H1 (cell line): Measurements from ENCODE around the gene PTMA. TPM values are rescaled to one million over a fixed set of nuclear protein-coding genes. Genes with fewer than 3 reads are reported as not detected.

Source experiments
- BACH1 ChIP-seq: IDR thresholded peaks from 2 replicates; pipeline ENCODE4 v1.6.1; 2012; ENCODE audit warnings: low read length, improper control_type of control experiment
- CHD1 ChIP-seq: IDR thresholded peaks from 2 replicates; pipeline ENCODE4 v1.6.1; 2012; ENCODE audit warnings: low read depth, low read length, improper control_type of control experiment
- GTF2F1 ChIP-seq: IDR thresholded peaks from 2 replicates; pipeline ENCODE4 v1.6.1; 2012; ENCODE audit warnings: low read depth, low read length, improper control_type of control experiment, borderline replicate concordance
- HDAC6 ChIP-seq: IDR thresholded peaks from one replicate; pipeline ENCODE4 v1.7.1; 2012; ENCODE audit warnings: low read depth, mild to moderate bottlenecking, inconsistent platforms, low read length, moderate library complexity
- RXRA ChIP-seq: IDR thresholded peaks from 2 replicates; pipeline ENCODE4 v1.6.1; 2011; ENCODE audit warnings: low read depth, mild to moderate bottlenecking, low read length, moderate library complexity; ENCODE audit not compliant: insufficient read depth
- YY1 ChIP-seq: IDR thresholded peaks from 2 replicates; pipeline ENCODE4 v1.6.1; 2011; ENCODE audit warnings: low read depth, mild to moderate bottlenecking, low read length
- polyA plus RNA-seq, 7 experiments: library from polyadenylated mRNA; depleted of rRNA in 3 of 7; stranded (reverse) in 5 of 7; unstranded in 2 of 7; fragments of >200 nt in 5 of 7; fragments of 200-250 nt in 2 of 7; gene quantifications; 1 replicate in 5 of 7; 2 replicates in 1 of 7; 4 replicates in 1 of 7; pipeline versions ENCODE4 v1.2.1 to v1.2.3, GENCODE V29; 2011 to 2013; ENCODE audit warnings: missing spikeins in 2 of 7, mixed read lengths in 2 of 7
- total RNA-seq: library from RNA; stranded (reverse); fragmentation: NEBNext Ultra II Directional; extraction: Animal tissue kit (Norgen Biotek cat#: 25700); gene quantifications from 2 replicates; pipeline ENCODE4 v1.2.1, GENCODE V29; 2021
- TF ChIP-seq, protein P1 (sequence below): fragments of 300-600 bp; sonication (generic); IDR thresholded peaks from 2 replicates; pipeline ENCODE4 v1.7.1; 2012; ENCODE audit warnings: low read length, moderate library complexity, mild to moderate bottlenecking, inconsistent platforms; ENCODE audit not compliant: insufficient replicate concordance
- TF ChIP-seq, protein P2 (sequence below): IDR thresholded peaks from 2 replicates; pipeline ENCODE4 v1.6.1; 2011; ENCODE audit warnings: low read length, improper control_type of control experiment
- TF ChIP-seq, protein P3 (sequence below): IDR thresholded peaks from 2 replicates; pipeline ENCODE4 v1.6.1; 2012; ENCODE audit warnings: inconsistent platforms

Gene PTMA
- total and polyA plus RNA-seq, 2 of the 8 experiments (the other 6 are each of a cell fraction or from before 2014, with no cell fraction given), result 683 to 2,680 TPM

DNA sequence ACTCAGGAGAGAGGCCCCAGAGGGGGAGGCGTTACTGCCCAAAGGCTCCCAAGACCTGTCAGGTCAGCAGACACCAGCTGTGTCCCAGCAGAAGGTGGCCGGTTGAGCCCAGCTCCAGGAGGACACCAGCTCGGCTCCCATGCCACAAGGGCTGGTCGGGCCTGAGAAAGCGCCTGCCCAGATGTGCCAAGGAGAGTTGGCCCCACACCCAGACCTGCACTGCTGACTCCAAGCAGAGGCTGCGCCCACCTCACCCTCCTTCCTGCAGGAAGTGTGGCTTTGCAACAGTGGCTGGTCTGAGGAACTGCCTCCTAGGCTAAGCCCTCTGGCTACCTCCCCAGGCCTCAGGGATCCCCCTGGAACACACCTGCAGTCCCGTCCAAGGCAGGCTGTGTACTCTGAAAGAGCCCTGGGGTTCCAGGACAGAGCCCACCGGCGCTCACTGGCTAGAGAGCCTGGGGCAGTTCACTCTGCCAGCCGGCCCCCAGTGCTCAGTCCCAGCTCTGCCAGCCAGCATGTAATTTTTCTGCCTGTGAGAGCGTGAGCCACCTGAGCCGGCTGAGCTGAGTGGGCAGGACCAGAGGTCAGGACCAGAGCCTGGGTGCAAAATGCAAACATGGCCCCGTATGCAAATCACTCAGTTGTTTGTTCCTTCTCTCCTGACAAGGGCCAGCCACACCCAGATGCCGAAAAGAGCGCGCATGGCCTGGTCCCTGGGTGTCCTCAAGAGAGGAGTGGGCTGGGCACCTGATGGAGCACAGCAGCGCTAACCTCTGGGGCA, 36.9 kb upstream of the PTMA start (continued):
- TF ChIP-seq, protein P1, sequence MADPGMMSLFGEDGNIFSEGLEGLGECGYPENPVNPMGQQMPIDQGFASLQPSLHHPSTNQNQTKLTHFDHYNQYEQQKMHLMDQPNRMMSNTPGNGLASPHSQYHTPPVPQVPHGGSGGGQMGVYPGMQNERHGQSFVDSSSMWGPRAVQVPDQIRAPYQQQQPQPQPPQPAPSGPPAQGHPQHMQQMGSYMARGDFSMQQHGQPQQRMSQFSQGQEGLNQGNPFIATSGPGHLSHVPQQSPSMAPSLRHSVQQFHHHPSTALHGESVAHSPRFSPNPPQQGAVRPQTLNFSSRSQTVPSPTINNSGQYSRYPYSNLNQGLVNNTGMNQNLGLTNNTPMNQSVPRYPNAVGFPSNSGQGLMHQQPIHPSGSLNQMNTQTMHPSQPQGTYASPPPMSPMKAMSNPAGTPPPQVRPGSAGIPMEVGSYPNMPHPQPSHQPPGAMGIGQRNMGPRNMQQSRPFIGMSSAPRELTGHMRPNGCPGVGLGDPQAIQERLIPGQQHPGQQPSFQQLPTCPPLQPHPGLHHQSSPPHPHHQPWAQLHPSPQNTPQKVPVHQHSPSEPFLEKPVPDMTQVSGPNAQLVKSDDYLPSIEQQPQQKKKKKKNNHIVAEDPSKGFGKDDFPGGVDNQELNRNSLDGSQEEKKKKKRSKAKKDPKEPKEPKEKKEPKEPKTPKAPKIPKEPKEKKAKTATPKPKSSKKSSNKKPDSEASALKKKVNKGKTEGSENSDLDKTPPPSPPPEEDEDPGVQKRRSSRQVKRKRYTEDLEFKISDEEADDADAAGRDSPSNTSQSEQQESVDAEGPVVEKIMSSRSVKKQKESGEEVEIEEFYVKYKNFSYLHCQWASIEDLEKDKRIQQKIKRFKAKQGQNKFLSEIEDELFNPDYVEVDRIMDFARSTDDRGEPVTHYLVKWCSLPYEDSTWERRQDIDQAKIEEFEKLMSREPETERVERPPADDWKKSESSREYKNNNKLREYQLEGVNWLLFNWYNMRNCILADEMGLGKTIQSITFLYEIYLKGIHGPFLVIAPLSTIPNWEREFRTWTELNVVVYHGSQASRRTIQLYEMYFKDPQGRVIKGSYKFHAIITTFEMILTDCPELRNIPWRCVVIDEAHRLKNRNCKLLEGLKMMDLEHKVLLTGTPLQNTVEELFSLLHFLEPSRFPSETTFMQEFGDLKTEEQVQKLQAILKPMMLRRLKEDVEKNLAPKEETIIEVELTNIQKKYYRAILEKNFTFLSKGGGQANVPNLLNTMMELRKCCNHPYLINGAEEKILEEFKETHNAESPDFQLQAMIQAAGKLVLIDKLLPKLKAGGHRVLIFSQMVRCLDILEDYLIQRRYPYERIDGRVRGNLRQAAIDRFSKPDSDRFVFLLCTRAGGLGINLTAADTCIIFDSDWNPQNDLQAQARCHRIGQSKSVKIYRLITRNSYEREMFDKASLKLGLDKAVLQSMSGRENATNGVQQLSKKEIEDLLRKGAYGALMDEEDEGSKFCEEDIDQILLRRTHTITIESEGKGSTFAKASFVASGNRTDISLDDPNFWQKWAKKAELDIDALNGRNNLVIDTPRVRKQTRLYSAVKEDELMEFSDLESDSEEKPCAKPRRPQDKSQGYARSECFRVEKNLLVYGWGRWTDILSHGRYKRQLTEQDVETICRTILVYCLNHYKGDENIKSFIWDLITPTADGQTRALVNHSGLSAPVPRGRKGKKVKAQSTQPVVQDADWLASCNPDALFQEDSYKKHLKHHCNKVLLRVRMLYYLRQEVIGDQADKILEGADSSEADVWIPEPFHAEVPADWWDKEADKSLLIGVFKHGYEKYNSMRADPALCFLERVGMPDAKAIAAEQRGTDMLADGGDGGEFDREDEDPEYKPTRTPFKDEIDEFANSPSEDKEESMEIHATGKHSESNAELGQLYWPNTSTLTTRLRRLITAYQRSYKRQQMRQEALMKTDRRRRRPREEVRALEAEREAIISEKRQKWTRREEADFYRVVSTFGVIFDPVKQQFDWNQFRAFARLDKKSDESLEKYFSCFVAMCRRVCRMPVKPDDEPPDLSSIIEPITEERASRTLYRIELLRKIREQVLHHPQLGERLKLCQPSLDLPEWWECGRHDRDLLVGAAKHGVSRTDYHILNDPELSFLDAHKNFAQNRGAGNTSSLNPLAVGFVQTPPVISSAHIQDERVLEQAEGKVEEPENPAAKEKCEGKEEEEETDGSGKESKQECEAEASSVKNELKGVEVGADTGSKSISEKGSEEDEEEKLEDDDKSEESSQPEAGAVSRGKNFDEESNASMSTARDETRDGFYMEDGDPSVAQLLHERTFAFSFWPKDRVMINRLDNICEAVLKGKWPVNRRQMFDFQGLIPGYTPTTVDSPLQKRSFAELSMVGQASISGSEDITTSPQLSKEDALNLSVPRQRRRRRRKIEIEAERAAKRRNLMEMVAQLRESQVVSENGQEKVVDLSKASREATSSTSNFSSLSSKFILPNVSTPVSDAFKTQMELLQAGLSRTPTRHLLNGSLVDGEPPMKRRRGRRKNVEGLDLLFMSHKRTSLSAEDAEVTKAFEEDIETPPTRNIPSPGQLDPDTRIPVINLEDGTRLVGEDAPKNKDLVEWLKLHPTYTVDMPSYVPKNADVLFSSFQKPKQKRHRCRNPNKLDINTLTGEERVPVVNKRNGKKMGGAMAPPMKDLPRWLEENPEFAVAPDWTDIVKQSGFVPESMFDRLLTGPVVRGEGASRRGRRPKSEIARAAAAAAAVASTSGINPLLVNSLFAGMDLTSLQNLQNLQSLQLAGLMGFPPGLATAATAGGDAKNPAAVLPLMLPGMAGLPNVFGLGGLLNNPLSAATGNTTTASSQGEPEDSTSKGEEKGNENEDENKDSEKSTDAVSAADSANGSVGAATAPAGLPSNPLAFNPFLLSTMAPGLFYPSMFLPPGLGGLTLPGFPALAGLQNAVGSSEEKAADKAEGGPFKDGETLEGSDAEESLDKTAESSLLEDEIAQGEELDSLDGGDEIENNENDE, result no peak
- no peak for TF ChIP-seq CHD1
- TF ChIP-seq, protein P2, sequence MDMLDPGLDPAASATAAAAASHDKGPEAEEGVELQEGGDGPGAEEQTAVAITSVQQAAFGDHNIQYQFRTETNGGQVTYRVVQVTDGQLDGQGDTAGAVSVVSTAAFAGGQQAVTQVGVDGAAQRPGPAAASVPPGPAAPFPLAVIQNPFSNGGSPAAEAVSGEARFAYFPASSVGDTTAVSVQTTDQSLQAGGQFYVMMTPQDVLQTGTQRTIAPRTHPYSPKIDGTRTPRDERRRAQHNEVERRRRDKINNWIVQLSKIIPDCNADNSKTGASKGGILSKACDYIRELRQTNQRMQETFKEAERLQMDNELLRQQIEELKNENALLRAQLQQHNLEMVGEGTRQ, result no peak
- TF ChIP-seq GTF2F1, result no peak
- no peak for TF ChIP-seq RXRA
- TF ChIP-seq, protein P3, sequence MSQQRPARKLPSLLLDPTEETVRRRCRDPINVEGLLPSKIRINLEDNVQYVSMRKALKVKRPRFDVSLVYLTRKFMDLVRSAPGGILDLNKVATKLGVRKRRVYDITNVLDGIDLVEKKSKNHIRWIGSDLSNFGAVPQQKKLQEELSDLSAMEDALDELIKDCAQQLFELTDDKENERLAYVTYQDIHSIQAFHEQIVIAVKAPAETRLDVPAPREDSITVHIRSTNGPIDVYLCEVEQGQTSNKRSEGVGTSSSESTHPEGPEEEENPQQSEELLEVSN, result no peak
- no peak for TF ChIP-seq YY1
- no peak for TF ChIP-seq HDAC6
- no peak for TF ChIP-seq BACH1
